GM12873 (cell line): Measurements from ENCODE around the gene FAM185A.

ENCODE experiments used
- CTCF ChIP-seq: IDR thresholded peaks from 2 replicates; pipeline ENCODE4 v1.5.1; 2012; ENCODE audit warnings: low read depth, mild to moderate bottlenecking, moderate library complexity, low read length, control low read depth; ENCODE audit not compliant: insufficient read depth; ENCODE audit errors: missing control alignments

Gene FAM185A

GRCh38 chr7:102830197-102830596, 81.4 kb downstream of the FAM185A start:
- no peak for TF ChIP-seq CTCF

- no peak for TF ChIP-seq CTCF
Measured at GRCh38 chr7:102832674-102833073, 83.9 kb downstream of the FAM185A start.

- TF ChIP-seq CTCF = no peak
Measured at GRCh38 chr7:102833343-102833742, 84.5 kb downstream of the FAM185A start.

GRCh38 chr7:102834466-102834865, 85.7 kb downstream of the FAM185A start:
- no peak for TF ChIP-seq CTCF

GRCh38 chr7:102834999-102835398, 86.2 kb downstream of the FAM185A start:
- no peak for TF ChIP-seq CTCF

- TF ChIP-seq CTCF = no peak
Measured at GRCh38 chr7:102836191-102836919, 87.6 kb downstream of the FAM185A start.

- no peak for TF ChIP-seq CTCF
Measured at GRCh38 chr7:102836977-102837376, 88.2 kb downstream of the FAM185A start.
